ENCODE results near the gene KIF25.

GRCh38 chr6:167947716-167948115 is 49.8 kb upstream of the KIF25 start:
- TF ChIP-seq POLR2A (IDR thresholded peaks at IDR 0.05) (no peak), POLR2AphosphoS5 (IDR thresholded peaks at IDR 0.05) (no peak)
